ENCODE measurements around the gene CNOT8. TPM values are rescaled to one million over a fixed set of nuclear protein-coding genes. Genes with fewer than 3 reads are reported as not detected.

CNOT8 gene
- total and polyA plus RNA-seq, 9 of the 15 experiments (the other 6 are each of a cell fraction or from before 2014, with no cell fraction given): 15.2 to 68.9 (median 52.1) TPM

GRCh38 chr5:154858297-154858971, at the start of gene CNOT8 (continued):
- TF ChIP-seq TAF9B (IDR thresholded peaks at IDR 0.05; ENCODE audit: partially characterized antibody) (peak; percentile 70), CEBPB (tag; IDR thresholded peaks at IDR 0.05) (no peak), ARID3B (CRISPR knock-in tag; IDR thresholded peaks at IDR 0.05; ENCODE audit: borderline replicate concordance) (no peak), PTTG1 (tag; IDR thresholded peaks at IDR 0.05; ENCODE audit: low read depth) (no peak), ATF2 (CRISPR knock-in tag; IDR thresholded peaks at IDR 0.05) (no peak), KLF1 (tag; IDR thresholded peaks at IDR 0.05) (no peak), GTF3C2 (IDR thresholded peaks at IDR 0.05; ENCODE audit: borderline replicate concordance, extremely low read depth, insufficient read length) (no peak), E2F3 (CRISPR knock-in tag; IDR thresholded peaks at IDR 0.05) (peak; percentile 43; the same call in 1 of the 2 replicates), ZBTB12 (CRISPR knock-in tag; IDR thresholded peaks at IDR 0.05) (no peak), EP300 (IDR thresholded peaks at IDR 0.05; ENCODE audit: low read length) (0 out of 2 replicates have a peak, but pooled peaks have one; percentile 11), SP1 (CRISPR knock-in tag; IDR thresholded peaks at IDR 0.05) (peak; percentile 92), USF2 (CRISPR knock-in tag; IDR thresholded peaks at IDR 0.05) (no peak), ZNF3 (CRISPR knock-in tag; IDR thresholded peaks at IDR 0.05) (no peak), NFRKB (IDR thresholded peaks at IDR 0.05; ENCODE audit: low read depth) (0 out of 2 replicates have a peak, but pooled peaks have one; percentile 11), SNIP1 (IDR thresholded peaks at IDR 0.05; ENCODE audit: low read depth) (peak; percentile 94), TCF7L2 (IDR thresholded peaks at IDR 0.05; ENCODE audit: low read depth, low read length) (no peak), CEBPG (CRISPR knock-in tag; IDR thresholded peaks at IDR 0.05) (no peak), CEBPG (tag; conservative IDR thresholded peaks at IDR 0.05 in 1 of 2, IDR thresholded peaks at IDR 0.05 in 1 of 2) (no peak), ZNF586 (CRISPR knock-in tag; conservative IDR thresholded peaks at IDR 0.05) (no peak), ZNF644 (tag; IDR thresholded peaks at IDR 0.05; ENCODE audit: low read depth) (no peak), RCOR1 (IDR thresholded peaks at IDR 0.05; ENCODE audit: borderline replicate concordance in 1 of 2, low read depth in 2 of 2, low read length in 2 of 2) (peak in 1 of 2 experiments; percentile 71; a peak in 2 of 4 replicates)
